NCI-H1436 treated with DMSO at 0.1 percent for 48 hours (cell line): ENCODE data around the gene KDSR.

Source experiments
- DNase-seq: peaks from one replicate; lab custom pipeline; 2025; lab: John Stamatoyannopoulos, UW

Gene KDSR

DNA sequence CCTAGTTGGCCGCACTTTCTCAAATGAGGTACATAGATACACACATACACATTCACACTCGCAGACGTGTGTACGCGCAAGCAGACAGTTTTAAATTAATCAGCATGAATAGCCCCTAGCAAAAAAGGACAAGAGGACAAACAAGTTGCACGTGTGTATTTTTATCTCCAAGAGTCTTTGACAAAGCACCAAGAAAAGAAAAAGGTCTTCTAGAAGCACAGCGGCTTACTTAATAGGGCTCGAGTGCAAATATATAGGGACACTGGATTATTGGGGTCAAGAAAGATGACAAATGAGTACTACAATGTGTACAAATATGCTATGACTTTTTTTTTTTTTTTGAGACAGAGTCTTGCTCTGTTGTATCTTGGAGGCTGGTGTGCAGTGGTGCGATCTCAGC is 45.7 kb downstream of the KDSR start:
- no peak for DNase-seq

DNA sequence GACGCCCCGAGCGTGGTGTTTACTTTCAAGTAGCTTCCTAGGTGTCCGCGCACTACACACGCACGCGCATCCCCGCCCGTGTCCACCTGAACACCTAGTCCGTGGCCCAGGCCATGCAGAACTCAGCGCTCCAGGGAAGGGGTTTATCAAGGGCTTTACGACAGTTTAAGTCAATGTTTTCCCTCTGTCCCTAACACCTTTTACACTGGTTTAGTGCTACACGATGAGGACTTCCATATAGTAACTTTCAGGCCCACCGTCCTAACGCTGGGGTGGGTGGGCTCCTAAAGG is 46.1 kb downstream of the KDSR start:
- DNase-seq = no peak

DNA sequence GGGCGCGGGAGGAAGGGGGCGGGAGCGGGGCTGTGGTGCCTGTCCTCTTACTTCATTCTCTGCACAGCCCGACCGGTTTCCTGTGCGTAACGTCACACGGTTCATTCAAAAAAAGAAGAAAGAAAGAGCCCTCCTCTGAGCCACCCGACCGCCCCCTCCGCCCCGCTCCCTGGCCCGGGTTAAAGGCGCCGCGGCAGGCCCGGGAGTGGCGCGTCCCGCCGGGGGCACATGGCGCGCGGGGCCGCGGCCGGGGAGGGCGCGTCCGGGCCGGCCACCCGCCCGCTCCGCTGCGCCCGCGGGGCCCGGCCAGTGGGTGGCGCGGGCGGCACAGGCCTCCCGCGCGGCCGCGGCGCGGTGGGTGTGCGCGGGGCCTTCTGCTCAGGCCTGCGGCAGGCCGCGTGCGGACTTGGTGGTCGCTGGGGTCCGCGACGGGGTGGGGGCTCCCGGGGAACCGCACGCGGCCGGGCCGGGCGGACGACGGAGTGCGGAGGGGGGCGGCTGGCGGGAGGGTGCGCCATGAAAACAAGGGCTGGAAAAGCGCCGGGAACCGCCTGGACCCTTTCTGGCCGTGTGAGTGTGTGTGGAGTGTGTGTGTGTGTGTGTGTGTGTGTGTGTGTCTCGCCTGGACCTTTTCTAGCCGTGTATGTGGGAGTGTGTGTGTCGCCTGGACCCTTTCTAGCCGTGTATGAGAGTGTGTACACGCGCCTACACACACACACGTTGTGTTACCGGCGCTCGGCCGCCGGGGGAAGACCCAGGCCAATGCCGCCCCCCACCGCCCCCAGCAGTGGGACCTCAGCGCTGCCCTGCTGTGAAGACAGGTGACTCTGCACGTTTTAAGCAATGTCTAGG is 46.7 kb downstream of the KDSR start:
- DNase-seq = peak; percentile 66

DNA sequence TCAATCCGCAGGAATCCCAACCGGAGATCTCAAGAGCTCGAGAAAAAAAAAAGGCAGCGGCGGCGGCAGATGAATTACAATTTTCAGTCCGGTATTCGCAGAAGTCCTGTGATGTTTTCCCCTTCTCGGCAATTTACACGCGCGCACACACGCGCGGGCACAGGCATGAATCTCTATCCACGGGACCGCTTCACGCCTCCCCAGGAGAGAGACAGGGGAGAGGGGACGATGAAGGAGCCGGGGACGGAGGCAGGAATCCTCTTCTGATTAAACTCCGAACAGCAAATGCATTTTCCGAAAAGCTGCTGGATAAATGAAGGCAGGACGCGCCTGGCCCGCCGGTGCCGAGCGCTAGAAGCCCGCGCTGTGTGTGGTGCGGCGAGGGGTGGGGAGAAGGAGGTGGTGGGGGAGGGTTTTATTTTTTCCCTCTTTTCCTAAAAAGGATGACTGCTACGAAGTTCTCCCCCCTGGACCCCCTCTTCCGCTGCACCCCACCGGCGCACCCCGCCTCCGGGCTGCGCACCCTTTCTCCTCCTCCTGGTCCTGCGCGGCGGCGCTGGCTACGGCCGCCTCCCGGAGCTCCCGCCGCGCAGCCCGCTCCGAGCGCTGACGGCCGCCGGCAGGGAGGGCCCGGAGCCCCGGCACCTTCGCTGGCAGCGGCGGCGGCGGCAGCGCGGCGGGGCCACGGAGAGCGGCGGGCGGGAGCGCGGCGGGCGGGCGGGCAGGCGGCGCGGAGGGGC is 47.5 kb downstream of the KDSR start, which contains the start of gene BCL2:
Gene BCL2, minus strand, starts transcription at position 387 of the 740 bp plus-strand sequence.
- no peak for DNase-seq

DNA sequence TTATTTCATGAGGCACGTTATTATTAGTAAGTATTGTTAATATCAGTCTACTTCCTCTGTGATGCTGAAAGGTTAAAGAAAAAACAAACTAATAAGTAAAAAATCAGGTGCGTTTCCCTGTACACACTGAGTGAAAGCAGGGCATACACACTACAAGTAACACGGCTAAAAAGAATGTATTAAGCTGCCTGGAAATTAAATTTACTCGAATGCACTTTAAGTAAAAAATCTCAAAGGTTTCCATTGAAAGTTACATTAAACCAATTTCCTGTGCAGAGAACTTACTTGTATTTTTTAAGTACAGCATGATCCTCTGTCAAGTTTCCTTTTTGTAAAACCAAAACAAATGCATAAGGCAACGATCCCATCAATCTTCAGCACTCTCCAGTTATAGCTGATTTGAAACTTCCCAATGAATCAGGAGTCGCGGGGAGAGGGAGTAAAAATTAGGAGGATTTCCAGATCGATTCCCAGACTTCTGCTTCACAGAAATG is 48.1 kb downstream of the KDSR start:
- DNase-seq = no peak

DNA sequence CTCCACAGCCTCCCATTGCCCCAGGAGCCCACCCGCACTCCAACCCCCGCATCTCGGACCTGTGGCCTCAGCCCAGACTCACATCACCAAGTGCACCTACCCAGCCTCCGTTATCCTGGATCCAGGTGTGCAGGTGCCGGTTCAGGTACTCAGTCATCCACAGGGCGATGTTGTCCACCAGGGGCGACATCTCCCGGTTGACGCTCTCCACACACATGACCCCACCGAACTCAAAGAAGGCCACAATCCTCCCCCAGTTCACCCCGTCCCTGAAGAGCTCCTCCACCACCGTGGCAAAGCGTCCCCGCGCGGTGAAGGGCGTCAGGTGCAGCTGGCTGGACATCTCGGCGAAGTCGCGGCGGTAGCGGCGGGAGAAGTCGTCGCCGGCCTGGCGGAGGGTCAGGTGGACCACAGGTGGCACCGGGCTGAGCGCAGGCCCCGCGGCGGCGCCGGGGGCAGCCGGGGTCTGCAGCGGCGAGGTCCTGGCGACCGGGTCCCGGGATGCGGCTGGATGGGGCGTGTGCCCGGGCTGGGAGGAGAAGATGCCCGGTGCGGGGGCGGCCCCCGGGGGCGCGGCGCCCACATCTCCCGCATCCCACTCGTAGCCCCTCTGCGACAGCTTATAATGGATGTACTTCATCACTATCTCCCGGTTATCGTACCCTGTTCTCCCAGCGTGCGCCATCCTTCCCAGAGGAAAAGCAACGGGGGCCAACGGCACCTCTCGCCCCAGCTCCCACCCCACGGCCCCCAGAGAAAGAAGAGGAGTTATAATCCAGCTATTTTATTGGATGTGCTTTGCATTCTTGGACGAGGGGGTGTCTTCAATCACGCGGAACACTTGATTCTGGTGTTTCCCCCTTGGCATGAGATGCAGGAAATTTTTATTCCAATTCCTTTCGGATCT is 48.8 kb downstream of the KDSR start:
- no peak for DNase-seq

DNA sequence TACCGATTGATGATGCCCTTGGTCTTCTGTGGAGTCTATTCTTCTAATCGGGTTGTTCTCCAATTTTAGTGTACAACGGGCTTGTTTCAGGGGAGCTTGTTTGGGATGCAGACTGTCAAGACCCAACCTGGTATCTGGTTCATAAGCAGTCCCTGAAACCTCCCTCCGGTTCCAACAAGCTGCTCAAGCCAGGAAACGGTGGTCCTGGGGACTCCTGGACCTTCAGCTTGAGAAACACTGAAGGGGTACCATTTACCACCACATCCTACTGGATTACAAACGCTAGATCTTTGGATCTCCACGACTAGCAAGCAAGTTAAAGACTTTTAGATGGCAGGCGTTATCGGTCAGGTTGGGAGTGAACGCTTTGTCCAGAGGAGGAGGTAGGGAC is 49.5 kb downstream of the KDSR start:
- no peak for DNase-seq

DNA sequence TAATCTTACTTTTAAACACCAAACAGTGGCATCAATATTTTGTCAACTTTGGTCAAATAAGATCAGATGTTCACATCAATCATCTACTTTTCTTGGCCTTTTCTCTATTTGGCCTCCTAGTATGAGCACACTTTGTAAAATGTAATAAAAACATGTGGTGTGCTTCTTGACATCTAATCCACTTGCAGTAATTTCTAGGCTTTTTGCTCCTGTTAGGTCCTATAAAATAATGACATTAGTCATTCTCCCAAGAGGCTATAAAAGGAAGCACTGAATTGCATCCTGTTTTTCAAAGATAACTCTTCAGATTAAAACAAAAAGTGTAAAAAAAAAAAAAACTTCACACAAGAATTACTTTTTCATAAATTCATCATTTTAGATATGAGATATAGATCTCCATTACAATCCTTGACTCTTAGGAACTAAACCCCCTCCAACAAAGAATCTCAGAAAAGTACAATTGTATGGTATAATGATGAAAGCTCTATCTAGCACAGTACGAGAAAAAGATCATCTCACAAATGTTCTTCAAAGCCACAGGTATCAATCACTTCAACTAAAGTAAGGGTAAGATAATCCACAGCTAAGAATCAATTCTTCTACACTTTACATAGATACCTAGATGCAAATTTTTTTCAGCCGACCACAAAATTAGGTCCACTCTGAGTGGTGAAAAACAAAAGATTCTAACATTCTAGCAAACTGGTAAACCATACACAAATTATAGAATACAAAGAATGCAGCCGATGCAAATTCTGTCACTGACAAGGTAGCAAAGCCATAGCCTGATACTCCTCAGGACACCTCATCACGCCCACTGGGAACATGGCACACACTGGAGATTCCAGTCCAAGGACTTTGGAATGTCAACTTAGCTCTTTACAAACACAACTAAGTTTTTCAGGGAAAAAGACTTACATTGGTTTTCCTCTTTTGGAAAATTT is 50.1 kb downstream of the KDSR start:
- no peak for DNase-seq

DNA sequence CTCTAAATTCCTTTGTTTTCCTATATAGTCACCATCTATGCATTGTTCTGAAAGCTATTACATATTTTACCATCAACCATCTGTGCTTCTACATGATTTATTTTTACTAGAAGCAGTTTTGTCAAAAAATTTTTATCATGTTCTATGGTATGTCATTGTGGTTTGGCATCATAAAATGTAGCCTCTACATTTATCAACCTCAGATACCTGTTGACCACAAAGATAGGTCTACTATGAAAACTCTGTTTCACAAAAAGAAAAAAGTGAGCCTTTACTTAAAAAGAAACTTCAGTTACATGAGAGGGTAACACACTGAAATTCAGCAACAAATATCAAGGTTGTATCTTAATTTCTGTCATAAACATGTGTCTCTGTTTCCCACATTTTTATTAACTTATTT is 51.1 kb downstream of the KDSR start:
- DNase-seq = no peak

DNA sequence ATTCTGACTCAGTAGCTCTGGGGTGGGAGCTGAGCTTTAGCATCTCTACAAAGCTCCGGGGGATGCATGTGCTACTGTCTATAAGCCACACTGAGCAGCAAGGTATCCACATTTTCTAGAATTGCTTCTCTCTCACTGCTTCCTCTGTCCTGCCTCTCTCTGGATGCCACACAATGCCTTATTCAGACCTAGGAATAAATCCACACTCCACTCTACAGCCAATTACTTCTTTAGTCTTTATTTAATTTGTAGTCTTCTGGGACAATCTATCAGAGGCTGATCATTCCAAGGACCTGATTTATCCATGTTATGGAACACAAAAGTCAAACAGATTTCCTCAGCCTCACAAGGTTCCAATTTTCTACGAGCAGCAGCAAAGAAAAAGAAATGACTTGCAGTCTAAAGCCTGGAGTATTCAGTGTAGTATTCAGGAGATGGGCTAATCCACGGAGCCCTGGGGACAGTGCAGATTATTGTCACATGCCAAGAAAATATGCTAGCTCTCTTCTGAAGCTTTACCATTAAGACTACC is 51.8 kb downstream of the KDSR start:
- DNase-seq = no peak

DNA sequence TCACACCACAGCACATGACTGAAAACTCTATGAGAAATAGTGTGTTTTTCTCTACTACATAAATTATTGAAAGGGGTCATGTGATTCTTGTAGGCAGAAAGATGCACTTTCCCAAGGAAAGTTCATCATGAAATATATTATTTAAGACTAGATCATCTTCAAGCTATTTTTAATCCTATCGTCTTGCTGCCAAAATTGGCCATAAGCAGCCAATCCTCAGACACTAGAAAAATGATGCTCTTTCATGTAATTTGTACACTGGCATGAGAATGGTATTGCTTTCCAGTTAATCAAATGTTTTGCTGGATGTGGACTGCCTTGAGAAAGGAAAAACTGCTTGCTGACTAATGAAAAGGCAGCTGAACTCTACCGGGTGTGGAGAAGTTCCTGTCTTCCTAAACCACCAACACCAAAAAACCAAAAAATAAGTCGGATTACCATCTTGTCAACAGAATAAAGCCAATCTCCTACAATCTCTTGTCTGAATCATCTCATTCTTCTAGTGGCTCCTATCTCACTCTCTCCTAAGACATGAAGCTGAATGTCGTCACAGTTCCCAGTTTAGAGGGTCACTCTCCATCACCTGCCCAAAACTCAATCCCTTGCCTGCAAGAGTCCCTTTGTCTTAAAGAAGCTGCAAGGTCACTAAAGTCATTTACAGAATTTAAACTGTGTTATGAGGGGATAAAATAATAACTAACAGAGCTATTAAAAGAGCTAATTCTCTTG is 52.8 kb downstream of the KDSR start:
- no peak for DNase-seq

DNA sequence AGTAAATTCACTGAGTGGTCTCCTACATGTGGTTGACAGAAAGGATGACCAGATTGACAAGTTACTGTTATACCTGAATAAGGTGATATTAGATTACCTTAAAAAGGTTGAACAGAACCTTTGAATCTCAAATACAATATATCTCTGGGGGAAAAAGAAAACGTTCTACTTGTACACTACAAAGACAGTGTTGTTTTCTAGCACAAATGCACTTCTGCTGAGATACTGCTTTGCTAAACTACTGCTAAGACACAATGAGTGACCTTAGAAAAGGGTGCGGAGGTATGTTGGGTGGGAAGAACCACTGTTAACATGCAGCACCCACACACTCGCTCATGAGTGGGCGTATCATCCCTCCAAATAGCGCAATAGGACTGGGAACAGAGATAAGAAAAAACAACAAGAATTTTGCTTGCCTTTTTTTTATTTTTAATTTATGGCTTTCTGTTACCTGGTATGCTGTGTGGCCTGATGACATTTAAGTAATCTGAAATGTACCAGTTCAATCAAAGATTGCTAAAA is 53.5 kb downstream of the KDSR start:
- DNase-seq = no peak

DNA sequence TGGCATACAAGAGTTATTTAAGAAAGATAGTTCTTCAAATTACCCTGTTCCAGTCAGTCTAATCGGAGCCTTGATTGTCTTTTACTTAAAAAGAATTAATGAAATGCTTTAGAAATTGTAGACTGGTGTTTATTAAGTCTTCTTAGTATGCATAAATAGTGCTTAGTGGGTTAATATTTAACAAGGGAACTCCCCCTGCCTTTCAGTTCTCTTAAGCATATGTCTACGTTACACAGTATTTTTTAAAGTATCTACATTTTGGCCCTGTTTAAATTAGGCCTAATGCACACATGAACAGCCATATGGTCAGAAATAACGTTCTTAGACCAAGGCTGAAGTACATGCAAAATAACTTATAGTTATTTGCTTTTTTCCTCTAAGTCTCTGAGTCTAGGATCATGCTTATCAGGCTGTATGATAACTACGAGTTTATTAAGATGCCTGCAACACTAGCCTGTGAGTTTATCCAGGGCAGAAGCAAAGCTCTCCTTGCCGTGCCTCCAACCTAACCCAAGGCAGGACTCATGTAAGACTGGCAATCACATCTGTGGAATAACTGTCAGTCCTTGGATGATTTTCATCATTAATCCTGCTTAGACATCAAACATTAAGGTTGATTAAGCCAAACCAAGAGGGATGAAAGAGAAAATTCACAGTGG is 54.1 kb downstream of the KDSR start:
- no peak for DNase-seq

DNA sequence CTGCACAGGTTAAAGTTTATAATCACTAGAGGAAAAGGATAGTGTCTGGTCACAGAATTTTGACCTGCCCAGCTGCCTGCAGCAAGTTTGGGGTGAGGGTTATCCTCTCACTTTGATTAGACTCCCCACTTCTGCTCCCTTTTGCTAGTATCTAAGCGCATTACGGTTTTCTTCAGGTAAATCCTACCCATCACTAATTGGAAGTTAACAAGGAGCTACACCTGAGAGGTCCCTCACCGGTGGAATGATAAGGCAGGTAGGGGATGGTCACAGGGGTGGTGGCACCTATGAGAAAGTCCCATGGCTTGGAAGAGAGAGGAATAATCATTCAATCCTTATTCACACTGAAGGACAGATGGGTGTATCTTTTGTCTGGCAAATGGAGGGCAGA is 55.0 kb downstream of the KDSR start:
- DNase-seq = no peak

DNA sequence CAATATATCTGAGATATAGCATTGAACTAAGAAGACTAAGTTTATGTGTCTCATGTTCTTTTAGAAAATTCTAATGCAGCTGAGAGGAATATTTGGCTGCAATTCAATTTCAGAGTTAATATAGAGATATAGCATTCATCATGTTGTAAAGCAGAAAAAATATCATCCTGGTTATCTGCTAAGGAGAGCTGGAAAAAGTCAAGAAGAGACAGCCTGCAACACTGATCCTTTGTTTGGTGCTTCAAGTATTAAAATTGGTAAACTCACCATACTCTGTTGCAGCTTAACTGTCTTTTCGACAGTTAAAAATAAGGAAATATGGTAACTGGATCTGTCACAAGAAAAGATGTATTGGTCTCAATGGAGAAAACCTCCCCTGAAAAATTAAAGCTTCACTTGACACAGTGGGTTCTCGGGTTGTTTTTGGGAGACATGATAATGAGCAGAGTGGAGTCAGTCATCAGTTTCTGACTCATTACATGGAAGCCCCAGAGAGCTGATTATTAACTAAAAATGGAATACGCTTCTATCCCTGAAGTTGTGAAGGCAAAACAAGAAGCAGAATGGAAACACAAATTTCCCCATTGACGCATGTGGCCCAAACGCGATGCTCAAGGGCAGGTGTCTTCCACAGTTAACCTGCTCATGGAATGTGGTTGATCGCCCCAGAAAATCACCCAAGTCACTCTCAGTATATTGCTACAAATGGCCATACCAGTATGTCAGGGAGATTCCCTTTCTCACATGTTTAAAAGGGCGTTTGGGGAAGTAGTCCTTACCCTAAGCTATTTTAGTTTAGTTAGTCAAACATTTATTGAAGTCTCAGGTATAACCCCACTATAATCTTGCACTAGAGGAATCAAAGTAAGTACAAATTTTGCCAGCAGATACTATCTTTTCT is 55.6 kb downstream of the KDSR start:
- no peak for DNase-seq

DNA sequence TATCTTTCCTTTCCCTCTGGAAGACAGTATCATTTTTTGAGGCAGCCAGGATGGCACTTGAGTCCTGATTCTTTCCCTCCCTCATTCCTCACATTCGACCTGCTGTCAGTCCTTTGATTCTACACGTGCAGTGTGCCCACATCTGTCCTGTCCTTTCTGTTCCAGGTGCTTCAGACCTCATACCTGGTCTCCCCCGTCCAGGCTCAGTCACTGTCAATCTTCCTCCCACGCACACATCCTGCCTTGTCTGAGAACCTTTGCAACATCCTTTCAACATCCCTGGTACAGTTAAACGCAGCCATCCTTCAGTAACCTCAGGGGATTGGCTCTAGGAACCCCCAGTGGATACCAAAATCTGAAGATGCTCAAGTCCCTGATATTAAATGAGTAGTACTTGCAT is 57.6 kb downstream of the KDSR start:
- no peak for DNase-seq

DNA sequence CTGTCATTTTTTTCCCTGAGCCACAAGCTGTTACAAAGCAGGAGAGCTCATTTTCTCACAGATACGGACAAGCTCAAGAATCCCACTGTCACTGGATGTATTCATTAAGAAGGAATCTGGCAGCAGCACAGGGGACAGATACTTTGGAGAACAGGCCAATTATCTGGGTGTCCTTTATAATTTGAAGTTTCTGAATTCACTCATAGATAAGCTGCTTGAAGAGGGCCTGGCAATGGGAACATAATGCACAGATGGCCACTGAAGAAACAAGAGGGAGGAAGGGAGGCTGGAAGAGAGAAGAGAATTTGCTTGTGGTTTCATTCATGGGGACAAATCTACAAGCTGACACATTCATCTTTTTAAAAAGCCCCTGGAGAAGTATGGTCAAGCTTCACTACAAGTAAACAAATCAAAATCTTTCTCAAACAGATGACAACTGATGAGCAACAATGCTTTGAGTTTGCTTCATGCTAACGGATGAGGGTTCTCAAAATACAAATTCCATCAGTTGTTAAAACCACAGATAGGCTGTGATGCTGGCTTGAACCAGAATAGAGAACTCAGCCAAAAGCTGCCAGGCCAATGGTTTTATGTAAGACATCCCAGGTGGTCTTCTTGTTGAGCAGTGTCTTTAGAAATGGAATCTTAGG is 59.3 kb downstream of the KDSR start:
- DNase-seq = no peak
